ENCODE measurements around the gene AKAP8L. TPM values are rescaled to one million over a fixed set of nuclear protein-coding genes. Genes with fewer than 3 reads are reported as not detected.

The AKAP8L gene
- polyA plus RNA-seq, 1 of the 3 experiments (the other 2 are of a cell fraction): 44.7 TPM

GRCh38 chr19:15426485-15427349, 7.9 kb upstream of the AKAP8L start (continued):
- TF ChIP-seq, protein P1, sequence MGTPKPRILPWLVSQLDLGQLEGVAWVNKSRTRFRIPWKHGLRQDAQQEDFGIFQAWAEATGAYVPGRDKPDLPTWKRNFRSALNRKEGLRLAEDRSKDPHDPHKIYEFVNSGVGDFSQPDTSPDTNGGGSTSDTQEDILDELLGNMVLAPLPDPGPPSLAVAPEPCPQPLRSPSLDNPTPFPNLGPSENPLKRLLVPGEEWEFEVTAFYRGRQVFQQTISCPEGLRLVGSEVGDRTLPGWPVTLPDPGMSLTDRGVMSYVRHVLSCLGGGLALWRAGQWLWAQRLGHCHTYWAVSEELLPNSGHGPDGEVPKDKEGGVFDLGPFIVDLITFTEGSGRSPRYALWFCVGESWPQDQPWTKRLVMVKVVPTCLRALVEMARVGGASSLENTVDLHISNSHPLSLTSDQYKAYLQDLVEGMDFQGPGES (IDR thresholded peaks at IDR 0.05; ENCODE audit: low read depth, low read length): no peak
- TF ChIP-seq MXI1 (IDR thresholded peaks at IDR 0.05; ENCODE audit: low read depth, low read length): no peak
- no peak for TF ChIP-seq MEF2A (IDR thresholded peaks at IDR 0.05; ENCODE audit: borderline replicate concordance, low read depth)
- no peak for TF ChIP-seq NRF1 (IDR thresholded peaks at IDR 0.05; ENCODE audit: low read depth, low read length)

- H3K79me2 ChIP-seq (ENCODE audit: insufficient read depth): peaks cover 24% of the 10 kb centered on the region
- CTCF ChIA-PET: no interaction called here
- H3F3A ChIP-seq (replicated peaks; ENCODE audit: insufficient read depth): peaks cover 4% of the 10 kb centered on the region
- no peak for TF ChIP-seq TAF1 (IDR thresholded peaks at IDR 0.05; ENCODE audit: borderline replicate concordance, low read depth, low read length)
- TF ChIP-seq MEF2A (IDR thresholded peaks at IDR 0.05; ENCODE audit: borderline replicate concordance, low read depth): no peak
- TF ChIP-seq RAD21 (IDR thresholded peaks at IDR 0.05; ENCODE audit: low read length): no peak
- no peak for TF ChIP-seq TCF12 (IDR thresholded peaks at IDR 0.05)
- H4K20me1 ChIP-seq (ENCODE audit: insufficient read depth): peaks cover 10% of the 10 kb centered on the region; the same call in 1 of the 2 replicates
- WGBS (ENCODE audit: low lambda C conversion rate): 98% methylated on average over 30 of the region's 36 CpGs
- POLR2A ChIA-PET: no interaction called here
- H3K9ac ChIP-seq: no peak overlapping the region
- peaks cover 0 to 34% of the 10 kb centered on the region in 2 experiments; a peak in 1 of 4 replicates for H3K4me1 ChIP-seq (ENCODE audit: control insufficient read depth in 1 of 2, insufficient read depth in 2 of 2, low read depth in 1 of 2, low read length in 1 of 2)
- peaks cover 36 to 71% of the 10 kb centered on the region in 2 experiments for H3K36me3 ChIP-seq (replicated peaks in 1 of 2; ENCODE audit: control insufficient read depth in 1 of 2, insufficient read depth in 2 of 2, low read length in 1 of 2)
- no peak overlapping the region for H2AFZ ChIP-seq (ENCODE audit: low read depth)
- no peak overlapping the region for H3K4me3 ChIP-seq (ENCODE audit: low read depth in 2 of 2, low read length in 1 of 2)
- no peak overlapping the region for H3K4me2 ChIP-seq
- H3K9me3 ChIP-seq: no peaks in the 10 kb centered on the region
- no peak overlapping the region; a peak in 1 of 4 replicates for H3K27ac ChIP-seq (ENCODE audit: low read depth in 2 of 2, low read length in 1 of 2)
- no peak for DNase-seq
- no peaks in the 10 kb centered on the region for H3K9me2 ChIP-seq
- H3K27me3 ChIP-seq (ENCODE audit: insufficient read depth): no peaks in the 10 kb centered on the region
Observed at GRCh38 chr19:15425321-15425950, 6.6 kb upstream of the AKAP8L start.

DNA sequence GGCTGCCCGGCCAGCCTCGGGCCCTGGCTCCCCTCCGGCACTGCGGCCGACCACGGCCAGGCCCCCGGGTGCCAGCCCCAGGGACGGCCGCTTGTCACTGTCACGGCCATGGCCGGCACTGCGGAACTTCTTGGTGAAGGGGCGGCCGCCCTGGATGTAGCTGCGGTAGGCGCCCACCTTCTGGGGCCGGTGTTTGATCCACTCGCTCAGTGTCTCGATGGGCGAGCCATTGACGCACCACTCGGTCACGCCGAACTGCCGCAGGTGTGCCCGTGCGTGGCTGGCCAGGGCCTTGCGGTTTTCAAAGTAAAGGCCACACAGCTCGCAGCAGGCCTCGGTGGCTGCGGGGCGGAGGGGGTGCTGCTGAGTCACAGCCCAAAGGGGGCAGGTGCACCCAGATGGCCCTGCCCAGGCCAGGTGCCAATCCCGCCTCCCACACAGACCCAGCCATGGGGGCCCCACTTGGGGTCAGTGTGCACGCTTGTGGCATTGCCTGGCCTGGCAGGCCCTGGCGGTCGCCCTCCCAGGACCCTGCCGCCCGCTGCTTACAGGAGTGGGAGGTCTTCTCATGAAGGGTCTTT, 6.0 kb upstream of the AKAP8L start:
- Histone ChIP-seq H3K4me3 (ENCODE audit: low read depth in 2 of 2, low read length in 1 of 2) (no peak overlapping the region), H4K20me1 (ENCODE audit: insufficient read depth) (peaks cover 4% of the 10 kb centered on the region; the same call in 1 of the 2 replicates), H3K27me3 (ENCODE audit: insufficient read depth) (no peaks in the 10 kb centered on the region), H3K4me1 (ENCODE audit: control insufficient read depth in 1 of 2, insufficient read depth in 2 of 2, low read depth in 1 of 2, low read length in 1 of 2) (peaks cover 0 to 33% of the 10 kb centered on the region in 2 experiments; a peak in 2 of 4 replicates), H3K27ac (ENCODE audit: low read depth in 2 of 2, low read length in 1 of 2) (no peak overlapping the region; a peak in 1 of 4 replicates), H3K36me3 (replicated peaks in 1 of 2; ENCODE audit: control insufficient read depth in 1 of 2, insufficient read depth in 2 of 2, low read length in 1 of 2) (peaks cover 36 to 70% of the 10 kb centered on the region in 2 experiments), H3K79me2 (ENCODE audit: insufficient read depth) (peaks cover 18% of the 10 kb centered on the region; the same call in 1 of the 2 replicates), H3K9ac (no peak overlapping the region), H3K4me2 (no peak overlapping the region), H3K9me3 (no peaks in the 10 kb centered on the region), H2AFZ (ENCODE audit: low read depth) (no peak overlapping the region), H3K9me2 (no peaks in the 10 kb centered on the region), H3F3A (replicated peaks; ENCODE audit: insufficient read depth) (peaks cover 6% of the 10 kb centered on the region)
- DNase-seq: no peak
- ChIA-PET CTCF (no interaction called here), POLR2A (no interaction called here)
- WGBS (ENCODE audit: low lambda C conversion rate): 100% methylated on average over 3 of the region's 38 CpGs
- TF ChIP-seq PBX3 (IDR thresholded peaks at IDR 0.05) (no peak), EZH2phosphoT487 (IDR thresholded peaks at IDR 0.05; ENCODE audit: borderline replicate concordance, low read depth) (no peak), GATA2 (CRISPR knock-in tag; IDR thresholded peaks at IDR 0.05) (no peak), FOXJ3 (CRISPR knock-in tag; IDR thresholded peaks at IDR 0.05) (no peak), SIN3A (IDR thresholded peaks at IDR 0.05; ENCODE audit: borderline replicate concordance, low read depth, low read length) (no peak), ELF1 (IDR thresholded peaks at IDR 0.05) (no peak), NRF1 (IDR thresholded peaks at IDR 0.05; ENCODE audit: low read depth, low read length) (no peak), JUND (IDR thresholded peaks at IDR 0.05) (no peak), RFX5 (IDR thresholded peaks at IDR 0.05; ENCODE audit: low read length) (no peak), FOXM1 (IDR thresholded peaks at IDR 0.05; ENCODE audit: low read depth) (no peak)
- TF ChIP-seq, protein P2, sequence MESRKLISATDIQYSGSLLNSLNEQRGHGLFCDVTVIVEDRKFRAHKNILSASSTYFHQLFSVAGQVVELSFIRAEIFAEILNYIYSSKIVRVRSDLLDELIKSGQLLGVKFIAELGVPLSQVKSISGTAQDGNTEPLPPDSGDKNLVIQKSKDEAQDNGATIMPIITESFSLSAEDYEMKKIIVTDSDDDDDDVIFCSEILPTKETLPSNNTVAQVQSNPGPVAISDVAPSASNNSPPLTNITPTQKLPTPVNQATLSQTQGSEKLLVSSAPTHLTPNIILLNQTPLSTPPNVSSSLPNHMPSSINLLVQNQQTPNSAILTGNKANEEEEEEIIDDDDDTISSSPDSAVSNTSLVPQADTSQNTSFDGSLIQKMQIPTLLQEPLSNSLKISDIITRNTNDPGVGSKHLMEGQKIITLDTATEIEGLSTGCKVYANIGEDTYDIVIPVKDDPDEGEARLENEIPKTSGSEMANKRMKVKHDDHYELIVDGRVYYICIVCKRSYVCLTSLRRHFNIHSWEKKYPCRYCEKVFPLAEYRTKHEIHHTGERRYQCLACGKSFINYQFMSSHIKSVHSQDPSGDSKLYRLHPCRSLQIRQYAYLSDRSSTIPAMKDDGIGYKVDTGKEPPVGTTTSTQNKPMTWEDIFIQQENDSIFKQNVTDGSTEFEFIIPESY (IDR thresholded peaks at IDR 0.05; ENCODE audit: borderline replicate concordance, low read depth): no peak
- TF ChIP-seq, protein P3, sequence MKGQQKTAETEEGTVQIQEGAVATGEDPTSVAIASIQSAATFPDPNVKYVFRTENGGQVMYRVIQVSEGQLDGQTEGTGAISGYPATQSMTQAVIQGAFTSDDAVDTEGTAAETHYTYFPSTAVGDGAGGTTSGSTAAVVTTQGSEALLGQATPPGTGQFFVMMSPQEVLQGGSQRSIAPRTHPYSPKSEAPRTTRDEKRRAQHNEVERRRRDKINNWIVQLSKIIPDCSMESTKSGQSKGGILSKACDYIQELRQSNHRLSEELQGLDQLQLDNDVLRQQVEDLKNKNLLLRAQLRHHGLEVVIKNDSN (IDR thresholded peaks at IDR 0.05; ENCODE audit: borderline replicate concordance, low read depth): no peak

Data from SK-N-SH (cell line).